Epithelial cell of esophagus (primary cell): ENCODE measurements around the gene SLC8A1.

Source experiments
- DNase-seq: peaks from one replicate; pipeline ENCODE4 v3.0.0; 2010; ENCODE audit warnings: low read depth
- H3K4me3 ChIP-seq: 2 replicates; pipeline ENCODE4 v1.5.1; 2011; ENCODE audit warnings: mild to moderate bottlenecking, low read length, control low read depth
- CTCF ChIP-seq: IDR thresholded peaks from 2 replicates; pipeline ENCODE4 v1.5.1; 2011; ENCODE audit warnings: low read depth, mild to moderate bottlenecking, low read length, control low read depth, inconsistent platforms; ENCODE audit not compliant: insufficient read depth; ENCODE audit errors: missing control alignments

The SLC8A1 gene

GRCh38 chr2:40248294-40248693 lies 203.6 kb downstream of the SLC8A1 start:
- no peak for DNase-seq
- no peak for TF ChIP-seq CTCF
- H3K4me3 ChIP-seq, result no peak overlapping the region

DNA sequence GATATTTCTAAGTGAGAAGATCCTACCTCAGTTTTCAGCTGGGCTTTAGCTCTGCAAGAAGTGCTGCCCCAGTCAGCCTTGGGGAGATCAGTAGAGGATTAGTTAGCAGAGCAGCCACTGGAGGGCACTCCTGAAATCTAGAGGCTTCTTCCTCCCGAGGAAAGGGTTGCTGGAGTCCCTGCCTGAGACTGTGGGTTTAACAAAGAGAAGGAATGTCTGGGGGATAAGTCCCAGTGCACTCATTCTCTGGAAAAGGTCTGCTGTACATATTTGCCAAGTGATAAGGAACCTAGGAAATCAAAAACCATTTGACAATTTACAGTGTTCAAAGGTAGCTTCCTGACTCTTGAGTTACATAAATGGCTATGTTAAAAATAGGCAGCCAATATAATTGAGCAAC lies 207.2 kb downstream of the SLC8A1 start:
- no peak overlapping the region for H3K4me3 ChIP-seq
- peak; percentile 67 for DNase-seq
- peak; percentile 79 for TF ChIP-seq CTCF

- DNase-seq, result no peak
- H3K4me3 ChIP-seq, result no peak overlapping the region
- TF ChIP-seq CTCF, result no peak
These were observed 207.6 kb downstream of the SLC8A1 start for GRCh38 chr2:40244251-40244650.

- no peak for DNase-seq
- TF ChIP-seq CTCF, result no peak
- no peak overlapping the region for H3K4me3 ChIP-seq
These were observed 208.2 kb downstream of the SLC8A1 start for GRCh38 chr2:40243581-40244187.

GRCh38 chr2:40242315-40242714 lies 209.6 kb downstream of the SLC8A1 start:
- no peak for DNase-seq
- no peak for TF ChIP-seq CTCF
- H3K4me3 ChIP-seq, result no peak overlapping the region

DNA sequence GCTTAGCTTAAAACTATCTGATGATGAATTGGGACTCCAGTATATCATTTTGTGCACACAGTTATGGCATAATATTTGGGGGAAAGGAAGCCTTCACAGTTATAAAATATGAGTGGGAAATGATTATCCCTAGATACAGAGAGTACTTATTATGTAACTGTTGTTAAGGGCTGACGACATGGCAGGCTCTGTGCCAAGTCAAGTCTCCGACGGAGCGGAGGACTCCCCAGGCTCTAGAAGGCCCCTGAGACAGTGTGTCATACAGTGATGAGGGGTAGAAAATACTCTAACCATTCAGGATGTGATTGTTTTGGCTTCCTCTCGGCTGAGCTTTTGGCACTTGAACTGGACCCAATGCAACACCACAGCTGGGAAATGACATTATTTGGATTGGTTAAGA lies 211.8 kb downstream of the SLC8A1 start:
- DNase-seq, result peak; percentile 86
- TF ChIP-seq CTCF, result no peak
- H3K4me3 ChIP-seq, result no peak overlapping the region

- TF ChIP-seq CTCF, result peak; percentile 16
- DNase-seq, result peak; percentile 23
- no peak overlapping the region for H3K4me3 ChIP-seq
These were observed 221.0 kb downstream of the SLC8A1 start for GRCh38 chr2:40230707-40231432.
